Fibroblast of lung (primary cell): Measurements from ENCODE around the gene UBAP2. TPM values are rescaled to one million over a fixed set of nuclear protein-coding genes. Genes with fewer than 3 reads are reported as not detected.

ENCODE experiments used
- DNase-seq, 2 donors: peaks; one replicate each; pipeline versions ENCODE4 v3.0.0 to v3.0.0-alpha.2; 2010; ENCODE audit warnings: low read depth in 2 of 2
- H2AFZ ChIP-seq: 2 replicates; pipeline ENCODE4 v1.5.1; 2012; ENCODE audit warnings: low read length, control low read depth, inconsistent platforms
- H3K27ac ChIP-seq: 2 replicates; pipeline ENCODE4 v1.5.1; 2011; ENCODE audit warnings: low read length, control low read depth; ENCODE audit not compliant: insufficient read depth
- H3K27me3 ChIP-seq: 2 replicates; pipeline ENCODE4 v1.5.1; 2011; ENCODE audit warnings: mild to moderate bottlenecking, low read length; ENCODE audit not compliant: control insufficient read depth, insufficient read depth
- H3K36me3 ChIP-seq: 2 replicates; pipeline ENCODE4 v1.5.1; 2011; ENCODE audit warnings: low read length; ENCODE audit not compliant: control insufficient read depth, insufficient read depth
- H3K4me1 ChIP-seq: 2 replicates; pipeline ENCODE4 v1.5.1; 2011; ENCODE audit warnings: low read length; ENCODE audit not compliant: control insufficient read depth, insufficient read depth; ENCODE audit errors: extremely low read depth
- H3K4me2 ChIP-seq: 2 replicates; pipeline ENCODE4 v1.5.1; 2011; ENCODE audit warnings: low read length, control low read depth; ENCODE audit not compliant: insufficient read depth; ENCODE audit errors: extremely low read depth
- H3K4me3 ChIP-seq, 4 experiments: fragments of 200-600 bp in 1 of 4; sonication (generic) in 1 of 4; replicated peaks in 1 of 4; 2 replicates each; pipeline ENCODE4 v1.5.1; 2011 to 2016; ENCODE audit warnings: low read length in 4 of 4, low read depth in 3 of 4, mild to moderate bottlenecking in 3 of 4, control low read depth in 2 of 4, inconsistent platforms in 1 of 4, mixed read lengths in 1 of 4; ENCODE audit not compliant: insufficient read depth in 1 of 4; ENCODE audit errors: control extremely low read depth in 1 of 4
- H3K79me2 ChIP-seq: 2 replicates; pipeline ENCODE4 v1.5.1; 2012; ENCODE audit warnings: mild to moderate bottlenecking, low read length, inconsistent platforms; ENCODE audit not compliant: control insufficient read depth, insufficient read depth
- H3K9ac ChIP-seq: 2 replicates; pipeline ENCODE4 v1.5.1; 2011; ENCODE audit warnings: mild to moderate bottlenecking, low read length, control low read depth; ENCODE audit not compliant: insufficient read depth
- H3K9me3 ChIP-seq: 2 replicates; pipeline ENCODE4 v1.5.1; 2012; ENCODE audit warnings: low read depth, low read length; ENCODE audit not compliant: control insufficient read depth, insufficient read depth
- H4K20me1 ChIP-seq: 2 replicates; pipeline ENCODE4 v1.5.1; 2011; ENCODE audit warnings: low read length; ENCODE audit not compliant: control insufficient read depth, insufficient read depth; ENCODE audit errors: extremely low read depth
- CTCF ChIP-seq, 2 donors: IDR thresholded peaks in 1 of 2; conservative IDR thresholded peaks in 1 of 2; 1 replicate in 1 of 2; 2 replicates in 1 of 2; pipeline ENCODE4 v1.5.1; 2011 to 2012; ENCODE audit warnings: low read length in 2 of 2, control low read depth in 1 of 2, inconsistent platforms in 1 of 2, low read depth in 1 of 2, mild to moderate bottlenecking in 1 of 2
- EZH2 ChIP-seq: IDR thresholded peaks from 2 replicates; pipeline ENCODE4 v1.5.1; 2012; ENCODE audit warnings: low read length, control low read depth, mild to moderate bottlenecking; ENCODE audit errors: missing control alignments
- polyA plus RNA-seq, 2 donors: library from polyadenylated mRNA; depleted of rRNA in 1 of 2; stranded (reverse) in 1 of 2; unstranded in 1 of 2; fragments of >200 nt; gene quantifications; 2 replicates each; pipeline ENCODE4 v1.2.1, GENCODE V29; 2011 to 2012; ENCODE audit warnings: missing spikeins in 1 of 2
- total RNA-seq: library from RNA; depleted of rRNA; stranded (reverse); fragments of >200 nt; gene quantifications from 2 replicates; pipeline ENCODE4 v1.2.1, GENCODE V29; 2014

The UBAP2 gene
- total and polyA plus RNA-seq, 2 donors (not counting 1 experiment from before 2014, with no cell fraction given): 10.2 to 20.6 TPM

DNA sequence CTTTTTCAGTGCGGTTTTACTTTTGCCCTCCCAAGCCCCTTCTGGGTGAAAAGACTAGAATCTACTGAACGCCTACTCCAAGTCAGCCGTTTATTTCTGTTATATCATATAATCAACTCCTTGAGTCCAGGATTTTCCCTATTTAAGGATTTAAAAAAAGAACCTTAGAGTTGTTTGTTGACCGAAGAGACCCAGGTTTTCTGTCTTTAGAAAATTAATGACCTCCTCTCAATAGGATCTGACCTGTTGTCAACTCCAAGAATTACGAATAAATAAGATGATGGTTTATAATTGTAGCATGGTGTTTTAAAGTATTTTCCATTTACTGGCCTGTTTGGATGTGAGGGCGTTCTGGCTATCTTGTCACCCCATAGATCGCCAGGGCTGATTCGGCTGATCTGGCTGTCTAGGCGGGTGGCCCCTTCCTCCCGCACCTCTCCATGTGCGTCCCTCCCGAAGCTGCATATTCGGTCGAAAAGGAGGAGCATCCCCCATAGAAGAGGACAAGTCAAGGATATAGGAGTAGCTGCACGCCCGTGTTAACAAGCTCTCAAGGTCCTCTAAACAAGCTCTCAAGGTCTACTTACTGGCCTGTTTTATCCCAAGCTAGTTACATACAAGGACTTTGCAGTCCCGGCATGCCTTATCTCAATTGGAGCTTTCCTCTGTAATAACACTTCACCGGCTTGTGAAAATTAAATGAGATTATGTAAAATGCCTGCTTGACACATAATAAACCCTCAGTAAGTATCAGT, 1.1 kb upstream of the UBAP2 start:
- no peaks in the 10 kb centered on the region for H3K36me3 ChIP-seq
- H3K4me2 ChIP-seq: peak overlapping the region; percentile 88
- H3K4me3 ChIP-seq: peak overlapping the region; percentile 73 to 95 (median 94)
- TF ChIP-seq CTCF (conservative IDR thresholded peaks at IDR 0.05 in 1 of 2, IDR thresholded peaks at IDR 0.05 in 1 of 2; ENCODE audit: low read depth in 1 of 2, low read length in 2 of 2): no peak
- no peak for TF ChIP-seq EZH2
- H4K20me1 ChIP-seq: no peaks in the 10 kb centered on the region
- peak overlapping the region; percentile 94 for H3K9ac ChIP-seq
- peak overlapping the region; percentile 100 for H2AFZ ChIP-seq
- H3K79me2 ChIP-seq: peaks cover 36% of the 10 kb centered on the region
- no peak for DNase-seq
- H3K4me1 ChIP-seq: peaks cover 4% of the 10 kb centered on the region
- H3K27ac ChIP-seq: peak overlapping the region; percentile 100
- no peaks in the 10 kb centered on the region for H3K9me3 ChIP-seq
- H3K27me3 ChIP-seq: no peaks in the 10 kb centered on the region

DNA sequence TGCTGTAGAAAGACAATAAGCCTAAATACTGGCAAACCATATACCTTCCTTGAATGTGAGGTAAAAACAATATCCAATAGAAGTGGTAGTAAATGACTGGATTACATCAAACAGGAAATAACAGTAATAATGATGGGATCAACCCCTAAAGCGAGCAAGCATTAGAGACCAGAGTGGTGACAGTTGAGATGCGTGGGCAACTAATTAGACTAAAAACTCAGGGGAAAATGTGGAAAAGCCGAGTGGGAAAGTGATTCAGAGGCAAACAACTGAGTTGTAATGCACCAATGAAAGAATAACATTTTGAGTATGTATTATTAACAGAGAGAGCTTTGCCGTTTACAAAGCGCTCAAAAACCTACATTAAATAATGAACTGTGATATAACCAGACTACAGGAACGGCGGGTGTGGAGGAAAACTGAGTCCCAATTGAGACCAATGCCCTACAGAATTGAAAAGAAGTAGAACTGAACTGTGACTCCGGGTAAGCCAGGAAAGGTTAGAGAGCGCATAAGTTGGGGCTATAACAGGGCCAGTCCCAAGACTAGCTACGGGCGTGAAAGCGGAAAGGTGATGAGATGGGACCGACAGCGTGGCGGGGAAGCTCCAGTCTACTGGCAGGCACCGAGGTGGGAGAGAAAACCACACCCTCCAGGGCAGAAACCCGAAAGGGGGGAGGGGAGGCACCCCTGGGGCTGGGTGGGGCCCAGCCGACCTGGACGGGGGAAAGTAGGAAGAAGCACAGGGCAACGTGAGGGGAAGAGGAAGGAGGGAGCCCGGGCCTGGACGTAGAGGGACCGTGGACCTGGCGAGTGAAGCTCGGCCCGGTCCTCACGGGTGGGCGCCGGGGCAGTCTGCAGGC, 592 bp downstream of the UBAP2 start:
- H3K36me3 ChIP-seq: no peaks in the 10 kb centered on the region
- no peaks in the 10 kb centered on the region for H3K9me3 ChIP-seq
- H3K79me2 ChIP-seq: peaks cover 53% of the 10 kb centered on the region
- no peaks in the 10 kb centered on the region for H4K20me1 ChIP-seq
- peaks cover 4% of the 10 kb centered on the region for H3K4me1 ChIP-seq
- H3K27ac ChIP-seq: peak overlapping the region; percentile 100
- DNase-seq: peak in 1 of 2 donors; percentile 14
- peak overlapping the region; percentile 94 for H3K9ac ChIP-seq
- H3K27me3 ChIP-seq: no peaks in the 10 kb centered on the region
- H3K4me2 ChIP-seq: peak overlapping the region; percentile 79
- peak overlapping the region; percentile 77 for H2AFZ ChIP-seq
- TF ChIP-seq EZH2 (no peak), CTCF (conservative IDR thresholded peaks at IDR 0.05 in 1 of 2, IDR thresholded peaks at IDR 0.05 in 1 of 2; ENCODE audit: low read depth in 1 of 2, low read length in 2 of 2) (no peak)
- H3K4me3 ChIP-seq: peak overlapping the region; percentile 73 to 95 (median 94)

DNA sequence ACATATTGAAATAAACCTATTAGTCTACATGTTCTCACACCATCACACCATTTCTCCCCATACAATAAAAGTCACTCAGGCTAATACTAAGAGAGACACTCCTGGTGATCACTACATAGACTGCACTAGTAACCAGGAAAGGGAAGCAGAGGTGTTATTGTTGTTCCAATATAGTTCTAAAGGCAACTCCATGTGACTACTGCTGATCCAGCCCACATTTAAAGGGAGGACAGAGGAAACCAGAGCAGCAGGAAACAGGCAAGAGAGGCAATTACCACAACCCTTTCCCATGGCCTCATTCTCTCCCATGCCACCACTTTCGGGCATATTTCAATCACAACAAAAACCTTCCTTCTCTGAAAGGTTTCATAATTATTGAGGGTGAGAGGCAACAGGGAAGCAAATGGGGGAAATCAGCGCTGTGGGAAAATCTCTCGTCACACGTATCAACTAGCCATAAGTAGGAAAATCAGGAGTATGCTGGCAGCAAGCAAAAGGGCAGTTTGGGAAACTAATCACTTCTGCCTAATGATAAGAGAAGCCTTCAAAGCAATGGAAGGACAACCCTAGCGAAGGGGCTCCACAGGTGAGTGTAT, 1.8 kb downstream of the UBAP2 start:
- H4K20me1 ChIP-seq: no peaks in the 10 kb centered on the region
- H3K9ac ChIP-seq: no peak overlapping the region
- H3K27me3 ChIP-seq: no peaks in the 10 kb centered on the region
- peaks cover 4% of the 10 kb centered on the region for H3K4me1 ChIP-seq
- no peaks in the 10 kb centered on the region for H3K36me3 ChIP-seq
- no peaks in the 10 kb centered on the region for H3K9me3 ChIP-seq
- no peak overlapping the region for H2AFZ ChIP-seq
- H3K4me3 ChIP-seq: peak overlapping the region; percentile 73 to 95 (median 94)
- TF ChIP-seq EZH2 (no peak), CTCF (conservative IDR thresholded peaks at IDR 0.05 in 1 of 2, IDR thresholded peaks at IDR 0.05 in 1 of 2; ENCODE audit: low read depth in 1 of 2, low read length in 2 of 2) (no peak)
- no peak for DNase-seq
- H3K79me2 ChIP-seq: peaks cover 63% of the 10 kb centered on the region
- H3K27ac ChIP-seq: no peak overlapping the region
- H3K4me2 ChIP-seq: peak overlapping the region; percentile 79
